ENCODE data around the gene FAM162A.

FAM162A gene

GRCh38 chr3:122389197-122389596 is 5.2 kb downstream of the FAM162A start:
- no peak for DNase-seq

GRCh38 chr3:122389892-122390291 is 5.9 kb downstream of the FAM162A start:
- DNase-seq: no peak

GRCh38 chr3:122390665-122391064 is 6.7 kb downstream of the FAM162A start:
- no peak for DNase-seq

- DNase-seq: no peak
Observed at GRCh38 chr3:122391681-122392446, 7.9 kb downstream of the FAM162A start.

- no peak for DNase-seq
Observed at GRCh38 chr3:122392868-122393844, 9.2 kb downstream of the FAM162A start.

GRCh38 chr3:122394173-122394572 is 10.2 kb downstream of the FAM162A start:
- no peak for DNase-seq

GRCh38 chr3:122395582-122395981 is 11.6 kb downstream of the FAM162A start:
- no peak for DNase-seq

GRCh38 chr3:122396511-122396910 is 12.5 kb downstream of the FAM162A start:
- DNase-seq: no peak

GRCh38 chr3:122397201-122397600 is 13.2 kb downstream of the FAM162A start:
- no peak for DNase-seq

- DNase-seq: no peak
Observed at GRCh38 chr3:122398920-122399319, 14.9 kb downstream of the FAM162A start.

GRCh38 chr3:122403489-122403888 is 19.5 kb downstream of the FAM162A start:
- no peak for DNase-seq

GRCh38 chr3:122405015-122405414 is 21.0 kb downstream of the FAM162A start:
- no peak for DNase-seq

- DNase-seq: peak; percentile 36
Observed at GRCh38 chr3:122406198-122406597, 22.2 kb downstream of the FAM162A start.

GRCh38 chr3:122407946-122408345 is 24.0 kb downstream of the FAM162A start:
- no peak for DNase-seq

- DNase-seq: no peak
Observed at GRCh38 chr3:122409446-122409845, 25.5 kb downstream of the FAM162A start.

GRCh38 chr3:122410111-122410510 is 26.1 kb downstream of the FAM162A start:
- no peak for DNase-seq

- no peak for DNase-seq
Observed at GRCh38 chr3:122410639-122411038, 26.7 kb downstream of the FAM162A start.

- no peak for DNase-seq
Observed at GRCh38 chr3:122414391-122414790, 30.4 kb downstream of the FAM162A start.

GRCh38 chr3:122415104-122415744 is 31.2 kb downstream of the FAM162A start:
- DNase-seq: peak; percentile 58

GRCh38 chr3:122415762-122416654 is 32.0 kb downstream of the FAM162A start, which contains the start of gene WDR5B:
Gene WDR5B, minus strand, starts transcription at chr3:122416062. Its CDS starts 534 bp downstream, at chr3:122415528.
- peak; percentile 99 for DNase-seq

- no peak for DNase-seq
Observed at GRCh38 chr3:122416966-122417365, 33.0 kb downstream of the FAM162A start.

- DNase-seq: no peak
Observed at GRCh38 chr3:122421101-122421500, 37.1 kb downstream of the FAM162A start.

Data from stimulated activated CD8-positive, alpha-beta memory T cell treated with anti-CD3 and anti-CD28 coated beads, Interleukin-4, amount 100 ng/mL, for 48 hours (primary cell).